HG03159 (cell line): ENCODE measurements around the gene SRPK3.

Experiments
- ATAC-seq: cut with Tn5 transposase; IDR thresholded peaks from one replicate; pipeline ENCODE4 v1.9.1; 2021; ENCODE audit warnings: mild to moderate bottlenecking, moderate library complexity; ENCODE audit not compliant: unreplicated experiment

Gene SRPK3

GRCh38 chrX:153770601-153771414 lies 10.0 kb upstream of the SRPK3 start:
- no peak for ATAC-seq

GRCh38 chrX:153771415-153772315 lies 9.2 kb upstream of the SRPK3 start:
- ATAC-seq = no peak

- no peak for ATAC-seq
These were observed 8.3 kb upstream of the SRPK3 start for GRCh38 chrX:153772316-153773217.

GRCh38 chrX:153773218-153773611 lies 7.6 kb upstream of the SRPK3 start:
- no peak for ATAC-seq

- ATAC-seq = no peak
These were observed 6.9 kb upstream of the SRPK3 start for GRCh38 chrX:153773741-153774575.

- no peak for ATAC-seq
These were observed 6.1 kb upstream of the SRPK3 start for GRCh38 chrX:153774576-153775292.

GRCh38 chrX:153775293-153776119 lies 5.3 kb upstream of the SRPK3 start:
- ATAC-seq = no peak

- ATAC-seq = no peak
These were observed 4.7 kb upstream of the SRPK3 start for GRCh38 chrX:153776120-153776599.

GRCh38 chrX:153776611-153777045 lies 4.2 kb upstream of the SRPK3 start:
- no peak for ATAC-seq

- ATAC-seq = no peak
These were observed 3.4 kb upstream of the SRPK3 start for GRCh38 chrX:153777261-153778090.

GRCh38 chrX:153778181-153778580 lies 2.7 kb upstream of the SRPK3 start:
- ATAC-seq = no peak

- ATAC-seq = no peak
These were observed 2.1 kb upstream of the SRPK3 start for GRCh38 chrX:153778684-153779101.

- no peak for ATAC-seq
These were observed 757 bp upstream of the SRPK3 start for GRCh38 chrX:153779891-153780677.

GRCh38 chrX:153781428-153782047 lies 697 bp downstream of the SRPK3 start:
- no peak for ATAC-seq

GRCh38 chrX:153782313-153782712 lies 1.5 kb downstream of the SRPK3 start:
- ATAC-seq = no peak

- no peak for ATAC-seq
These were observed 2.0 kb downstream of the SRPK3 start for GRCh38 chrX:153782871-153783270.
